Measurements from ENCODE around the gene FAM222A. TPM values are rescaled to one million over a fixed set of nuclear protein-coding genes. Genes with fewer than 3 reads are reported as not detected.

FAM222A gene
- total RNA-seq, 1 donor from 2014 or later, result 4.7 TPM

- DNase-seq (ENCODE audit: low spot score) (peak; percentile 40), ATAC-seq (no peak)
- intact Hi-C loops (cut with DNase I), result no loop called here
These were observed 51.3 kb downstream of the FAM222A start for GRCh38 chr12:109764776-109765445.

GRCh38 chr12:109765446-109765810, 51.8 kb downstream of the FAM222A start:
- intact Hi-C loops (cut with DNase I), result no loop called here
- ATAC-seq (no peak), DNase-seq (ENCODE audit: low spot score) (peak; percentile 19)

GRCh38 chr12:109766251-109766778, 52.7 kb downstream of the FAM222A start:
- ATAC-seq (no peak), DNase-seq (ENCODE audit: low spot score) (peak; percentile 53)
- intact Hi-C loops (cut with DNase I), result no loop called here

- intact Hi-C loops (cut with DNase I), result no loop called here
- ATAC-seq (no peak), DNase-seq (ENCODE audit: low spot score) (peak; percentile 14)
These were observed 53.8 kb downstream of the FAM222A start for GRCh38 chr12:109767456-109767855.

GRCh38 chr12:109767991-109768900, 54.6 kb downstream of the FAM222A start:
- no peak for ATAC-seq
- intact Hi-C loops (cut with DNase I), result no loop called here
- DNase-seq (ENCODE audit: low spot score), result peak; percentile 48

- DNase-seq (ENCODE audit: low spot score) (peak; percentile 56), ATAC-seq (no peak)
- intact Hi-C loops (cut with DNase I), result no loop called here
These were observed 55.5 kb downstream of the FAM222A start for GRCh38 chr12:109768901-109769670.

- DNase-seq (ENCODE audit: low spot score) (peak; percentile 59), ATAC-seq (peak; percentile 50)
- intact Hi-C loops (cut with DNase I), result loop anchor here (10.0 kb wide), 1 partner anchor 345 kb away; no protein-coding TSS in a partner anchor
These were observed 56.7 kb downstream of the FAM222A start for GRCh38 chr12:109770104-109770860.

- intact Hi-C loops (cut with DNase I), result loop anchor here (10.0 kb wide), 1 partner anchor 346 kb away; no protein-coding TSS in a partner anchor
- no peak for ATAC-seq
- peak; percentile 47 for DNase-seq (ENCODE audit: low spot score)
These were observed 57.4 kb downstream of the FAM222A start for GRCh38 chr12:109770861-109771670.

- ATAC-seq (no peak), DNase-seq (ENCODE audit: low spot score) (peak; percentile 40)
- intact Hi-C loops (cut with DNase I), result loop anchor here (10.0 kb wide), 1 partner anchor 347 kb away; no protein-coding TSS in a partner anchor
These were observed 58.4 kb downstream of the FAM222A start for GRCh38 chr12:109771746-109772621.

GRCh38 chr12:109772622-109773321, 59.1 kb downstream of the FAM222A start:
- no peak for ATAC-seq
- intact Hi-C loops (cut with DNase I), result loop anchor here (10.0 kb wide), 1 partner anchor 348 kb away; no protein-coding TSS in a partner anchor
- peak; percentile 15 for DNase-seq (ENCODE audit: low spot score)

- intact Hi-C loops (cut with DNase I), result loop anchor here (2.0 to 10.0 kb wide), 2 partner anchors 177 to 349 kb away; no protein-coding TSS in a partner anchor
- DNase-seq (ENCODE audit: low spot score), result peak; percentile 59
- peak; percentile 51 for ATAC-seq
These were observed 59.9 kb downstream of the FAM222A start for GRCh38 chr12:109773384-109774011.

- intact Hi-C loops (cut with DNase I), result loop anchor here (2.0 to 10.0 kb wide), 2 partner anchors 179 to 351 kb away; no protein-coding TSS in a partner anchor
- DNase-seq (ENCODE audit: low spot score), result peak; percentile 89
- ATAC-seq, result peak; percentile 82
These were observed 61.7 kb downstream of the FAM222A start for GRCh38 chr12:109775172-109775881.

- DNase-seq (ENCODE audit: low spot score), result no peak
- intact Hi-C loops (cut with DNase I), result loop anchor here (10.0 kb wide), 1 partner anchor 352 kb away; no protein-coding TSS in a partner anchor
- no peak for ATAC-seq
These were observed 63.0 kb downstream of the FAM222A start for GRCh38 chr12:109776624-109777023.

GRCh38 chr12:109777544-109777943, 63.9 kb downstream of the FAM222A start:
- DNase-seq (ENCODE audit: low spot score) (no peak), ATAC-seq (no peak)
- intact Hi-C loops (cut with DNase I), result loop anchor here (10.0 kb wide), 1 partner anchor 353 kb away; no protein-coding TSS in a partner anchor

Data from sciatic nerve (tissue), 2 donors.